NAMALWA (cell line): ENCODE data around the gene KHDRBS2.

Source experiments
- DNase-seq: peaks from one replicate; pipeline ENCODE4 v3.0.0-alpha.2; 2015; ENCODE audit warnings: low spot score

The KHDRBS2 gene

GRCh38 chr6:62175195-62175594, 110.8 kb downstream of the KHDRBS2 start:
- DNase-seq: no peak

DNA sequence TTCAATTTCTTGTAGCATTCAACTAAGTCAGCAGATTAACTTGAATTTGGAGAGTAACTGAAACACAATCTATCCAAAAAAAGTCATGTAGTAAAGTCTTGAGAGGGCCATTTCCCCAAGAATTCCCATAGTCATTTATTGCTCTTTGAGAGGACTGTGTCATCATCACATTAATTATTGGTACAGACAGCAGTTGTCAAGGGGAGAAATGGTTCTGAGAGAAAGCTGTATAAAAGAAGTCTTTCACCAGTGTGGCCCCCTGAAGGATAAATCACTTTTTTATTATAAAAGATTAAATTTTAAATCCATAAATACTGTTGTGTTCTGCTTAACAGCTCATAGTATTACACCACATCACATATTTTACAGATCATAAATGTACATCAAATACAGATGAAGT, 111.5 kb downstream of the KHDRBS2 start:
- no peak for DNase-seq

DNA sequence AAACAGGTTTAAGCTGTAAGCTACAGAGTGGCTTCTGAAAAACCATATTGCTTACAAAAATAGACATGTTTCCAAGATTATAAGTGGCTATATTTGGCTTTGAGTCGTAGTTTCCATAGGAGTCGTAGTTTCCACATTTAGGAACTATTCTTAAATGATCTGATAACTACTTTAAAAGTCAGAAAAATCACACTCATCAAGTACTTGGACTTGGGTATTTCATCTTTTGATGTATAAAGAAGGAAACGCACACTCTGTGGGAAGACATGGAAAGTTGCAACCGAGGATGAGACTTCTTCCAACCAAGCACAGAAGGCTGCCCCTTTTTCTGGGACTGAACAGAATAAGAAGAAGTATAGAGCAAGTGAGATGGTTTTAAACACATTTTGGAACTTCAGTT, 118.3 kb downstream of the KHDRBS2 start:
- no peak for DNase-seq

GRCh38 chr6:62162858-62163257, 123.2 kb downstream of the KHDRBS2 start:
- DNase-seq: no peak

- no peak for DNase-seq
Observed at GRCh38 chr6:62152796-62153195, 133.2 kb downstream of the KHDRBS2 start.

DNA sequence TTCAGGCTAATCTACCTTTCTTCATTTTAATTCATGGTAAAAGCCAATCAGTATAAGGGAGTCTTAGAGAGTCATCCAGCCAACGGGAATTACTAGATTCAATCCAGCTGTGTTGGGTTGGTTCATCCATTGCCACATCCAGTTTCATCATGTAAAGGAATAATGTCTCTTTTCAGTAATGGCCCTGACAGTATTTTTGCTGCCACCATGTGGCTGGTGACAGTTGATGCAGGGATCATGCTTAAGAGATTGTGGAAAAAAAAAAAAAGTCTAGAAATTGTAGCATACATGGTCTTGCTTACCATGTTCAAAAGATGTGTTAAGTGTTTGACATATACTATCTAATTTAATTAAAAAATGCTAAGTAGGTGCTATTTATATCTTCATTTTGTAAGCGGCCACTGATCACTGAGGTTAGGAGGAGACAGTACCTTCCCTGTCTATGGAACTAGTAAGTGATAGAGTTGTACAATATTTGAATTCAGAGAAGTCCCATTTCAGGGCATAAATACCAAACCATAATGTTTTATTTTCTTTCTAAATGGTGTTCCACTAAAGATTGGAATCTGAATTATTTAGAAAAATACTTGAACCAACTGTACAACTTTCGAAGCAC, 135.9 kb downstream of the KHDRBS2 start:
- DNase-seq: peak; percentile 60

DNA sequence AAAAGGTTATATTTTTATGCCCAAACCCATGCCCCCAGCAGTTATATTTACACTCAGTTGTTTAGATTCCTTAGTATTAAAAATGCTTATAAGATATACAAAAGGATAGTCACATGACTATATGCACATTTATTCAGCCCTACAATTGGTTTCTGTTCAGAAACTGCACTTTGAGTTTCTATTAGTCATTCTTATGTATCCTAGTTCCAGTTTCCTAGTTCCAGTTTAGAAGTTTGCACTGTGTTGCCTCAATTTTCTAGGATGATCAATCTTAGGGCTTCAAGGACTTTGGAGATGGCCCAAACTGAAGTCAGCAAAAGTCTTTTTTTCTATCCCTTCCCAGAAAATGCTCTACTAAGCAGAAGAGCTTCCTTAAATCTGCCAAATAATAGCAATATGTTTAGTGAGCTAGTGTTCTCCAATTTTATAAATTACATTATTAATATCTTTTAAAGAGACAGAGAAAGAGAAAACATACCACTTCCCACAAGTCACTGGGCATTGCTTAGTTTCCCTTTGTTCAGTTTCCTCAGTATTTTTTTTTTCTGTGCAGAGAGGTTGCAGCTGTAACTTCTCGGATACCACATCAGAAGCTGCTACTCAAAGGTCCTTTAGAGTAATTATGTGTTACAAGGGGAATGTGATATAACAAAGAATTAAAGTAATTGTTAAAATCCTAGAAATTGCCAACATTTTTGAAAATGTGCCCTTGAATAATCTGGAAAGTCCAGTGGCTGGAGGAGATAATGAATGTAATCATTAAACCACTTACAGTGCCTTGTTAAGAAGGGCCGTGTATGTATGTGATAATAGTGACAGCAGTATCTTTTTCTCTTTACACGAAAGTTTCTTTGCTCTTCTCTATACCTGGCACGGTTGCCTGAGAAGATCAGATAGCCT, 138.8 kb downstream of the KHDRBS2 start:
- no peak for DNase-seq

- DNase-seq: no peak
Observed at GRCh38 chr6:62129127-62129526, 156.9 kb downstream of the KHDRBS2 start.

DNA sequence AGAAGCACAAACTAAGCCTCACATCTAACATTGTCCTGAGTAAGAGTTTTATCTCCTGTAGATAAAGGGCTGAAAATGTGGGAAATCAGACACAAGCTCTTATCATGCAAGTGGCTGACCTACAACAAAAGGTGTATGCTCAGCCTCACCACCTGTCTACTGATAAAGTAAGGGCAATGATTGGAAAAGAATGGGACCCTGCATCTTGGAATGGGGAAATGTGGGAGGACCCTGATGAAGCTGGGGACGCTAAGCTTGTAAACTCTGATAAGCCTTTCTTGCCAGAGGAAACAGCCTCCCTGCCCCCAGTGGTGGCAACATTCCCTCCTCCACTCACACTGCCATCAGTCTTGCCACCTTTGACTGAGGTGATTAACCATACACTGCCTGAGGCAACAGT, 166.6 kb downstream of the KHDRBS2 start:
- DNase-seq: no peak

DNA sequence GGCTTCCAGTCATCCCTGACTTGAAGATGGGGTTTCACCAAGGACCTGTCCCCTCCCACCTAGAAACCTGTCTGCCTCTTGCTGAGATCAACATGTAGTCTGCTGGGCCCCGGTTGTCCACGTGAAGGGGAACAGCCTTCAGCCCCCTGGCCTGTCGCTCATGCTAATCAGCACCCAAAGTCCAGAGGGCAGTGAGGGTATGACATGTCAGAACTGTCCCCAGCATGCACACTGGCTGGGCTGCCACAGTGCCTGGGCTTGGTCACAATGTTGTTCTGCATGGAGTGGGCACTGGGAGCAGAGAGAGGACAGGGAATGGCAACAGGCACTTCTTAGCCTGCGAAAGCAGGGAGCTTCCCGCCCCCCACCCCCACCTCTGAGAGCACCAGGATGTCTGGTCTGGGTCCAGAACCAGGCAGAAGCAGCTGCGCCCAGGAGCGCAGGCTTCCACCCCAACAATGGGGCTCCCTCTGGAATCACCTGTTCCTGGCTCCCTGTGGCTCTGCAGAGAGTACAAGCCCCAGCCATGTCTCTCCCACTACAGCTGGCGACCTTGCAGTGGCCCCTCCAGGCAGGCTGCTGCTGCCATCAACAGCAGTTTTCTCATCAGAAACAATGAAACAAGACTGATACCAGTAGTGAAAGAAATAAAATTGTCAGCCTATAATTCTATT, 182.7 kb downstream of the KHDRBS2 start:
- DNase-seq: no peak

- no peak for DNase-seq
Observed at GRCh38 chr6:62102387-62102786, 183.6 kb downstream of the KHDRBS2 start.

DNA sequence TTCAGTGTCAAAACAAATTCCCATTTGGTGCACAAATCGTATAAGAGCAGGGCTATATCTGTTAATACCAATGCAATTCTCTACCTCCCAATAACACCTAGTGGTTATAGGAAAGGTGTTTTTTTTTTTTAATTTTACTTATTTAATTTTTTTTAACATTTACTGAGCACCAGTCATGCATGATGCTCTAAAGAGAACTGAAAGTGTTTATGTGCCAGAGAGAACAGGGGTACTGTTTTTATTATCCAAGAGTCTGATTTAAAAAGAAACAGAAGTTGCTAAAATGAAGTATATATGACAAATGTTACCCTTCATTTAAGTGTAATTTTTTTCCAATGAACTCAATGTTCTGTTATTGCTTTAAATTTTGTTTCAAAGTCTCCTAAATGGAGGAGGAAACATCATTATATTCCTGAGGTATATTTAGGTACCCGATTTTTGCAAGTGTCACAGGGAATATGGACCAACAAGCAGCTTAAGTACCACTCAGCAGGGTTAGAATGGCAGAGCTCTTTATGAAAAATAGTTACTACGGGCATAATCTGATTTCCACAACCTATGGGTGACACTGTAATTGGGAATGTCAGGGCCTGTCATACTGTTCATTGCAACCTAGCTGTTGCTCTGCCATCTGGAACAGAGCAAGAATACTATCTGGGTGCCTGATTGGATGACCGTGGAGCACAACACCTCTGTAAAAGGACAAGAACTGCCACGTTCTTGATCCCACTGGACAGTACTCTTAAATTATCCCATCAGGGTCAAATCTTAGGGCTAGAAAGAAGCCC, 195.4 kb downstream of the KHDRBS2 start:
- DNase-seq: no peak

DNA sequence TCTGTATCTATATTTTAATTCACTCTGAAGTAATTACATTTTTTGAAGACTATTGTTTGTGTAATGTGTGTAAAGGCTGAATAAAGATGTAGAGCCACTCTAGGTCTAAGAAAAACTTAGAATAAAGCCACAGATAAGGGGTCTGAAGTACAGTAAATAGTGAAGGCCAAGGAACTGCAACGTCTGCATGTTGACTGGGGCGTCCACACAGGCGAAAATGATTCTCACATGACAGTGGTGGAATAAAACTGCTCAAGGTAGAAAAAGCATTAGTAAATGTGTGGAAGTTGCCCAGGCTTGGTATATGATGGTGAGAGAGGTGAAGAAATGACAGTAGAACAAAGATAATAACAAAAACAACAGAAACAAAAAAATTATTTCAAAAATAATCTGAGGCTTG, 196.2 kb downstream of the KHDRBS2 start:
- DNase-seq: no peak

- DNase-seq: no peak
Observed at GRCh38 chr6:62086047-62086446, 200.0 kb downstream of the KHDRBS2 start.

DNA sequence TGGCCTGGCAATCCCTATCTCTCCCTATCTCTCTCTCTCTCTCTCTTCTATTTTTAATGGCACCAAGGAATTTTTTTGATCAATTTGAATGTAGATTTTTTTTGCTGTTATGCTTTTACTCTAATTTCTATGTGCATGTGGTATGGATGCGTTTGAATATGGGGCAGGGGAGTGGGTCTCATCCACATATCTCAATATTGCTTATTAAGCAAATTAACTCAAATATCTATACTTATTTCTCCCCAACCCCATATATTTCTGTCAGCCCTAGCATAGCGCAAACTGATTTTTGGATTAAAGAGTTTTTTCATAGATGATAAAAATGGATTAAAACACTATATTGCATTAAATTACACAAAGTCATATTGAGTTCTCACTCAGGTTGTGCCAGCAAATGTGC, 210.2 kb downstream of the KHDRBS2 start:
- DNase-seq: no peak

DNA sequence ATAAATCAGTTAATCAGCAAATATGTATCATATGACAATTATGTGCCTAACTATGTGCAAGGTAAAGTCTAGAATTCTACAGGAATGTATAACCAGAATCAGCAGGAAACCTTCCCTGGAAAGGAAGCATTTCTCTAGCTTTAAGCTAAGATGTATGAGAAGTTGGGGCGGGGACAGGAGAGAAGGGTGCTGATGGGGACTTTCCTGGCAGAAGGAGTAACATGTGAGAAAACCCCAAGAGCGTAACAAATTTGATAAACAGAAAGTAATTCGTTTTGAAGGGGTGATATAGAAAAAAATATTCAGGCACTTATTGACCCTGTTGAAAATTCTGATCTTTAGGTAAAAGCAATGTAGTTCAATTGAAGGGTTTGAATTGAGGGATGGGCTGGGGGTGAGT, 226.1 kb downstream of the KHDRBS2 start:
- DNase-seq: no peak

DNA sequence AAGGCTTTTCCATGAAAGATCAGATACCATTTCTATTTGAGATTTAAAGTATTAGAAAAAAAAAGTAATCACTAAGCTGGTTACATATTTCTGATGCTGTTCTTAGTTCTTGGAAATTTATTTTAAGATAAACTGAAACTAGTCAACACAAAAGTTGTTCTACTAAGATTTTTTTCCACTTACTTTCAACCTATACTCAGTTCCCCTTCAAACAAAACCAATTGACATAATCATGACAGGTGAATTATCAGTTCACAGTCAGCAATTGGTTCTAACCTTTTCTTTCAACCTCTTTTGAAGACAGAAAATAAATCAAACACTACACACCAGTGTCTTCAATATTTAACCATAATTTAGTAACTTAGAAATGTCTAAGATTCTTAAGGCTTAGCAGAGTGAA, 228.7 kb downstream of the KHDRBS2 start:
- no peak for DNase-seq

GRCh38 chr6:62045502-62045901, 240.5 kb downstream of the KHDRBS2 start:
- DNase-seq: no peak

DNA sequence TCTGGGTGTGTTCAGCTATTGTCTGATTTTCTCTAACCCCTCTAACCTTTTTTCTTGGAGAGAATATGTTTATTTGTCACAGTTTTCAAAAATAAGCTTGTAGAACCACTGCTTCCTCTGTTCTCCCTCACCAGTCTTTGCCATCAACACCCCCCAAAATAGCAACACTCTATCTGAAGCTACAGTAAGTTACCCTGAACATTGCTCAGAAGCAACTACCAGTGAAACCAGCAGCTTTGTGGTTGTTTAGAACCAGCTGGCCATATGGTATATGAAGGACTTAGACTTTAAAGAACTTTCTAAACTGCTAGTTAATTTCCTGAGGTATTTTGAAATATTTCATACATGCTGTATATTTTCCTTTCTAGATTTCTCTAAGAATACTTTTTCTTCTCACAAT, 242.9 kb downstream of the KHDRBS2 start:
- DNase-seq: no peak

- DNase-seq: no peak
Observed at GRCh38 chr6:62042429-62042828, 243.6 kb downstream of the KHDRBS2 start.

DNA sequence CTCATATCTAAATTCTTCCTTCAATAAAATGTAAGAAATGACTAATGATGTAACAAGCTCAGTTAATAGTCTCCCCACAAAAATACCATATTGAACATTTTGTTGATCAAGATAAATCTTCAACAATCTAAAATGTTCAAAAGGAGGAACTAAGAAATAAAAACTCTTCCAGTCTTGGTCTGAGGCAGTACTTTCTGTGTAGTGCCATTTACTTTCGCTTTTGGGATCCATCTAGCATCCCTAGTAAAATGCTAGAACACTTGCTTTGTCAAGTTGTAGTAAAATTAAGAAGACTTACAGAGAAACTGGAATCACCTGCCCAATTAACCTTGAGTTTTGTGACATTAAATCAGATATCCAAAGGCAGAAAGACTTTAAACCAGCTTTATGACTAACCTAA, 246.4 kb downstream of the KHDRBS2 start:
- no peak for DNase-seq

DNA sequence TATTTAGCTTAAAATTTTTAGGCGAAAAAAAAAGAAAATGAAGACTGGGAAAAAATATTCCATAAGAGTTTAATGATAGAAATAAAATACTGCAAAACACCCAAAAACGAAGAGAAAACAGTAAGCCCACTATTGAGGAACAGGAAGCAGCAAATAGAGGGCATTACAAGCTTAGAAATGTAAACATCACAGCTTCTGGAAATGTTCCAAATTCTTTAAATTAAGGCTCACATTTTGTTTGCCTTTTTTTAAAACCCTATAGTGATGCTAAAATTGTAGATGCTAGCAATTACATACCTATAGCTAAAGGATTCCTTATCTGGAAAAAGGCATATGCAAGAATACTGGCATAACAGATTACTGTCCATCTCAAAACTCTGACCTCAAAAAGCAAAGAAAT, 248.6 kb downstream of the KHDRBS2 start:
- DNase-seq: no peak
